Panc1 (cell line): Measurements from ENCODE around the gene TRAPPC14.

Experiments used
- CTCF ChIP-seq: fragments of 450-650 bp; IDR thresholded peaks from 2 replicates; pipeline ENCODE4 v1.5.1; 2017; ENCODE audit warnings: mild to moderate bottlenecking
- POLR2AphosphoS5 ChIP-seq: IDR thresholded peaks from 2 replicates; pipeline ENCODE4 v1.6.1; 2012; ENCODE audit warnings: mild to moderate bottlenecking, low read depth, low read length, moderate library complexity
- TCF7L2 ChIP-seq: IDR thresholded peaks from 2 replicates; pipeline ENCODE4 v1.6.1; 2011; ENCODE audit warnings: mild to moderate bottlenecking, low read depth, low read length, inconsistent platforms
- TF ChIP-seq, protein P1 (sequence below), 2 experiments: IDR thresholded peaks; 2 replicates each; pipeline ENCODE4 v1.6.1; 2011 to 2012; ENCODE audit warnings: low read depth in 2 of 2, control low read depth in 1 of 2, low read length in 1 of 2, mild to moderate bottlenecking in 1 of 2, moderate library complexity in 1 of 2; ENCODE audit not compliant: insufficient read depth in 1 of 2

- TF ChIP-seq CTCF (peak; percentile 44; the same call in 1 of the 2 replicates), TCF7L2 (no peak), POLR2AphosphoS5 (no peak)
- TF ChIP-seq, protein P1, sequence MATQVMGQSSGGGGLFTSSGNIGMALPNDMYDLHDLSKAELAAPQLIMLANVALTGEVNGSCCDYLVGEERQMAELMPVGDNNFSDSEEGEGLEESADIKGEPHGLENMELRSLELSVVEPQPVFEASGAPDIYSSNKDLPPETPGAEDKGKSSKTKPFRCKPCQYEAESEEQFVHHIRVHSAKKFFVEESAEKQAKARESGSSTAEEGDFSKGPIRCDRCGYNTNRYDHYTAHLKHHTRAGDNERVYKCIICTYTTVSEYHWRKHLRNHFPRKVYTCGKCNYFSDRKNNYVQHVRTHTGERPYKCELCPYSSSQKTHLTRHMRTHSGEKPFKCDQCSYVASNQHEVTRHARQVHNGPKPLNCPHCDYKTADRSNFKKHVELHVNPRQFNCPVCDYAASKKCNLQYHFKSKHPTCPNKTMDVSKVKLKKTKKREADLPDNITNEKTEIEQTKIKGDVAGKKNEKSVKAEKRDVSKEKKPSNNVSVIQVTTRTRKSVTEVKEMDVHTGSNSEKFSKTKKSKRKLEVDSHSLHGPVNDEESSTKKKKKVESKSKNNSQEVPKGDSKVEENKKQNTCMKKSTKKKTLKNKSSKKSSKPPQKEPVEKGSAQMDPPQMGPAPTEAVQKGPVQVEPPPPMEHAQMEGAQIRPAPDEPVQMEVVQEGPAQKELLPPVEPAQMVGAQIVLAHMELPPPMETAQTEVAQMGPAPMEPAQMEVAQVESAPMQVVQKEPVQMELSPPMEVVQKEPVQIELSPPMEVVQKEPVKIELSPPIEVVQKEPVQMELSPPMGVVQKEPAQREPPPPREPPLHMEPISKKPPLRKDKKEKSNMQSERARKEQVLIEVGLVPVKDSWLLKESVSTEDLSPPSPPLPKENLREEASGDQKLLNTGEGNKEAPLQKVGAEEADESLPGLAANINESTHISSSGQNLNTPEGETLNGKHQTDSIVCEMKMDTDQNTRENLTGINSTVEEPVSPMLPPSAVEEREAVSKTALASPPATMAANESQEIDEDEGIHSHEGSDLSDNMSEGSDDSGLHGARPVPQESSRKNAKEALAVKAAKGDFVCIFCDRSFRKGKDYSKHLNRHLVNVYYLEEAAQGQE (IDR thresholded peaks at IDR 0.05; ENCODE audit: insufficient read depth in 1 of 2, low read depth in 2 of 2, low read length in 1 of 2), result no peak
Observed at GRCh38 chr7:100190048-100190711, 31.7 kb upstream of the TRAPPC14 start.
